Measurements from ENCODE around the gene AKAP13. TPM values are rescaled to one million over a fixed set of nuclear protein-coding genes. Genes with fewer than 3 reads are reported as not detected.
"Not testable (repeated sequence)": the region's sequence is repeated elsewhere in the genome, so short reads cannot be mapped to it uniquely, and the experiment has no call there.

Gene AKAP13
- polyA plus RNA-seq, 4 donors: 39.4 to 71.6 (median 58.5) TPM

DNA sequence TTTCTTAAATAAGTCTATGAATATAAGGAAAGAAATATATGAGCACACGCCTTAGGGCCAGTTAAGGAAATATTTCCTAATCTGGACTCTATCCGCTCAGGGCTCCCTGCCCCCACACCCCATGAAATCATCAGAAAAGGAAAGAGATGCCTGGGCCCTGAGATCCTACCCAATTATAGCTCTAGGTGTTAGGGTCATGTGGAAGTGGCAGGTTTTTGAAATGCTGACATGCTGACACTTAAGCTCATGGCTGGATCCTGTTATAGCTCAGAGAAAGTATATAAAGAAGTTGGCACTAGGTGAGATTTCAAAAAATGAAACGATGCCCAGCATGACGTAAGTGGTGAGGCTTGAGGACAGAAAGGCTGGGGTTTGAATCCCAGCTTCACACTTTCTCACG lies 43.5 kb upstream of the AKAP13 start:
- DNase-seq: peak in 1 of 2 donors; percentile 23
- H3K36me3 ChIP-seq (ENCODE audit: control insufficient read depth in 3 of 3, insufficient read depth in 2 of 3, low read depth in 1 of 3, low read length in 3 of 3): no peaks in the 10 kb centered on the region
- H3K4me1 ChIP-seq (ENCODE audit: control insufficient read depth in 3 of 3, insufficient read depth in 2 of 3, low read depth in 1 of 3, low read length in 2 of 3): peaks cover 0 to 6% (median 2%) of the 10 kb centered on the region in 3 donors
- H3K27me3 ChIP-seq (ENCODE audit: control insufficient read depth in 3 of 3, insufficient read depth in 3 of 3, low read length in 3 of 3): no peaks in the 10 kb centered on the region
- FAIRE-seq: no peak
- WGBS, 3 donors: 71 to 73% (median 73%) methylated on average over 5 of the region's 5 CpGs
- H3K9me3 ChIP-seq (ENCODE audit: control insufficient read depth in 2 of 2, insufficient read depth in 1 of 2, low read depth in 1 of 2, low read length in 1 of 2): no peaks in the 10 kb centered on the region
- H3K4me3 ChIP-seq (ENCODE audit: low read depth in 1 of 3, low read length in 3 of 3): no peak overlapping the region
- no peak overlapping the region for H3K27ac ChIP-seq (ENCODE audit: low read depth in 1 of 3, low read length in 2 of 3)

DNA sequence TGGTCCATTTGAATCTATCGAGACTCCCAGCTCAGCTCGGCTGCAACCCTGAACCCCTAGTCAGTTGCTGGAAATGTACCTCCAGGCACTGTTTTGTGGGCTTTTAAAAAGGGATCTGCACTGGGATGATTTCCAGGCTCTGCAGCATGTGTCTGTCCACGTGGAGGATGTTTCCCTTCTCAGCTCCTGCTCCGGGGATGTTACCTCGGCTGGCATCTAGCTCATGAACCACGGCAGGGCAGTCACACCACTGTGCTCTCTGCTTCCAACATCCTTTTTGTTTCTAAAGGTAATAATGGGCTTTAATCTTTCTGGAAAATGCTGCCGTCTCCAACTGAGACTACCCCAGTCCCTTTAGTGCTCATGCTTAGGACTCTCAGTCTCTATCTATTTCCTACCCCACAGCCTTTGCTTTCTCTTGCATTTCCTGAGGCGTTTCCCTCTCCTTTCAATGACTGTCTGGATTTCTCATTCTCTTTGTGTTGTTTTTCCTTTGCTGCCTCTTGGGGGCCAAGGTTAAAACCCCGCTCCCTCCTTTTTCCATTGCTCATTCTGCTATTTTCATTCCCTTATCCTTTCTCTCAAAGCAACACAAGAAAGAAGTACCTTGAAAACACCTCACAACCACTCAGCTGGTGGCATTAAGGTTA lies 42.9 kb upstream of the AKAP13 start:
- FAIRE-seq (no peak), DNase-seq (no peak)
- Histone ChIP-seq H3K27ac (ENCODE audit: low read depth in 1 of 3, low read length in 2 of 3) (no peak overlapping the region), H3K36me3 (ENCODE audit: control insufficient read depth in 3 of 3, insufficient read depth in 2 of 3, low read depth in 1 of 3, low read length in 3 of 3) (no peaks in the 10 kb centered on the region), H3K4me1 (ENCODE audit: control insufficient read depth in 3 of 3, insufficient read depth in 2 of 3, low read depth in 1 of 3, low read length in 2 of 3) (peaks cover 0 to 5% (median 2%) of the 10 kb centered on the region in 3 donors), H3K27me3 (ENCODE audit: control insufficient read depth in 3 of 3, insufficient read depth in 3 of 3, low read length in 3 of 3) (no peaks in the 10 kb centered on the region), H3K4me3 (ENCODE audit: low read depth in 1 of 3, low read length in 3 of 3) (no peak overlapping the region), H3K9me3 (ENCODE audit: control insufficient read depth in 2 of 2, insufficient read depth in 1 of 2, low read depth in 1 of 2, low read length in 1 of 2) (no peaks in the 10 kb centered on the region)
- 77 to 94% (median 82%) methylated on average over 9 of the region's 9 CpGs for WGBS, 3 donors

DNA sequence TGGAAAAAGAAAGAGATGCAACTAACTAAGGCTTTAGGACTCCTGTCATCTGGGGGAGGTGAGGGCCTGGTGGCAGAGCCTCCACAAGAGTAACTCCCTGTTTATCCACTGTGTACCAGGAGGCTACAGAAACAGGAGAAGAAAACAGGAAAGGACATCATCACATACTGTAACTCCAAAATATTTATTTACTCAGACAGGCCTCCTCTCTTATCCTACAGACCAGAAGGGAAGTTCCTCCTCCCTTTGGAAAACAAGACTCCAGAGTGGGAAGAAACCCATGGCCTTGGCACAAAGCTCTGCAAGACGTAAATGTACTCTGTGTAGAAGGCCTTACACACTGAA lies 40.1 kb upstream of the AKAP13 start:
- Histone ChIP-seq H3K9me3 (ENCODE audit: control insufficient read depth in 2 of 2, insufficient read depth in 1 of 2, low read depth in 1 of 2, low read length in 1 of 2) (no peaks in the 10 kb centered on the region), H3K4me1 (ENCODE audit: control insufficient read depth in 3 of 3, insufficient read depth in 2 of 3, low read depth in 1 of 3, low read length in 2 of 3) (peaks cover 0 to 10% (median 2%) of the 10 kb centered on the region in 3 donors), H3K27ac (ENCODE audit: low read depth in 1 of 3, low read length in 2 of 3) (no peak overlapping the region), H3K36me3 (ENCODE audit: control insufficient read depth in 3 of 3, insufficient read depth in 2 of 3, low read depth in 1 of 3, low read length in 3 of 3) (no peaks in the 10 kb centered on the region), H3K4me3 (ENCODE audit: low read depth in 1 of 3, low read length in 3 of 3) (no peak overlapping the region), H3K27me3 (ENCODE audit: control insufficient read depth in 3 of 3, insufficient read depth in 3 of 3, low read length in 3 of 3) (no peaks in the 10 kb centered on the region)
- WGBS, 3 donors: 71 to 88% (median 71%) methylated on average over 1 of the region's 1 CpG
- no peak for DNase-seq
- no peak for FAIRE-seq

DNA sequence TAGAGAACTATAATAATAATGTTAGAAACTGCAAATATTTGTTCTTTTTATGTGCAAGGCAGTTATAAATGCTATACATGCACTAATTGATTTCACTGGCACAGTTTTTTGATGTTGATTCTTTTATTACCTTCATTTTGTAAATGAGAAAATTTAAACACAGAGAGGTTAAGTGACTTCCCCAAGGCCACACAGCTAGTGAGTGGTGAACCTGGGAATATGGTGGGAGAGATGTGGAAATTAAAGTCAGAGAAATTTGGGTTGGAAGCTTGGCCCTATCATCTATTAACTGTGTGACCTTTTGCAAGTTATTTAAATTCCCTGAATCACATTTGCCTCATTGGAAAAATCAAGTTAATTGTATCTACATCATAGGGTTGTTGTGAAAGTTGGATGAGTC lies 39.6 kb upstream of the AKAP13 start:
- no peak for FAIRE-seq
- no peaks in the 10 kb centered on the region for H3K36me3 ChIP-seq (ENCODE audit: control insufficient read depth in 3 of 3, insufficient read depth in 2 of 3, low read depth in 1 of 3, low read length in 3 of 3)
- H3K27ac ChIP-seq (ENCODE audit: low read depth in 1 of 3, low read length in 2 of 3): no peak overlapping the region

DNA sequence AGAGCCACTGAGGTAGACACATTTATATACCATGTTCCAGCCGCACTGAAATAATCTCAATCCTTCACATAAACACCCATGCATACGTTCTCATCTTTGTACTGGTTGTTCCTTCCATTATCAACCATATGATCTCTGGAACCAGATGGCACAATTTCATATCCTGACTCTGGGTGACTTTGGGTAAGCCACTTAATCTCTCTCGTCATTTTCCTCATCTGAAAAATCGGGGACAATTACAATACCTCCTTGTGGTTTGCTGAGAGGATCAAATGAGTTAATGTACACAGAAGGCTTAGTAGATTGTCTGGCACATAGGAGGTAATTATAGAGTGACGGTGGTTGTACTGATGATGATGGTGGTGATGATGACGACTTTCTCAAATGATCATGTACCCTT lies 38.2 kb upstream of the AKAP13 start:
- peaks cover 0 to 13% (median 2%) of the 10 kb centered on the region in 3 donors for H3K4me1 ChIP-seq (ENCODE audit: control insufficient read depth in 3 of 3, insufficient read depth in 2 of 3, low read depth in 1 of 3, low read length in 2 of 3)
- H3K27ac ChIP-seq (ENCODE audit: low read depth in 1 of 3, low read length in 2 of 3); H3K4me3 ChIP-seq (ENCODE audit: low read depth in 1 of 3, low read length in 3 of 3); H3K36me3 ChIP-seq (ENCODE audit: control insufficient read depth in 3 of 3, insufficient read depth in 2 of 3, low read depth in 1 of 3, low read length in 3 of 3); H3K9me3 ChIP-seq (ENCODE audit: control insufficient read depth in 2 of 2, insufficient read depth in 1 of 2, low read depth in 1 of 2, low read length in 1 of 2); H3K27me3 ChIP-seq (ENCODE audit: control insufficient read depth in 3 of 3, insufficient read depth in 3 of 3, low read length in 3 of 3); DNase-seq; FAIRE-seq: not testable (repeated sequence)
- WGBS, 3 donors: 79 to 85% (median 82%) methylated on average over 6 of the region's 6 CpGs

More for the DNA sequence above, 39.6 kb upstream of the AKAP13 start:
- no peak for DNase-seq
- Histone ChIP-seq H3K27me3 (ENCODE audit: control insufficient read depth in 3 of 3, insufficient read depth in 3 of 3, low read length in 3 of 3) (no peaks in the 10 kb centered on the region), H3K4me1 (ENCODE audit: control insufficient read depth in 3 of 3, insufficient read depth in 2 of 3, low read depth in 1 of 3, low read length in 2 of 3) (peaks cover 0 to 11% (median 2%) of the 10 kb centered on the region in 3 donors), H3K9me3 (ENCODE audit: control insufficient read depth in 2 of 2, insufficient read depth in 1 of 2, low read depth in 1 of 2, low read length in 1 of 2) (no peaks in the 10 kb centered on the region), H3K4me3 (ENCODE audit: low read depth in 1 of 3, low read length in 3 of 3) (no peak overlapping the region)

DNA sequence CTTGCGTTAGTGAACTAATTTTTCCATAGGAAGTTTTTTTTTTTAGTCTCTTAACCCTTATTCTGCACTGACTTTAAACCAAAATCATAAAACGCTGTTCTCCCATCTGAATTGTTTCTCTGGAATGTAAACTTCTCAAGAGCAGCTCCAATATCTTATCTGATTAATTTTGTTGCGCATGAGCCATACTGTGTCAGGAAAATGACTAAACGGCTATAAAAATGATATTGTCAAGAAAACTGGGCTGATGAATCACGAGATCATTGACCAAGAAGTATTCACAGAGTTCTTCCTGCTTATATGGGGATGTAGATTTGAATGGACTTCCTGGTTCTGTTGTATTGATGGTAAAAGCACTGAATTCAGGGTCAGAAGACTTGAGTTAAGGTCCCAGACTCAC lies 37.0 kb upstream of the AKAP13 start:
- 16 to 29% (median 29%) methylated on average over 5 of the region's 5 CpGs for WGBS, 3 donors
- not testable (repeated sequence) for H3K4me3 ChIP-seq (ENCODE audit: low read depth in 1 of 3, low read length in 3 of 3); FAIRE-seq; H3K36me3 ChIP-seq (ENCODE audit: control insufficient read depth in 3 of 3, insufficient read depth in 2 of 3, low read depth in 1 of 3, low read length in 3 of 3); H3K27me3 ChIP-seq (ENCODE audit: control insufficient read depth in 3 of 3, insufficient read depth in 3 of 3, low read length in 3 of 3); H3K9me3 ChIP-seq (ENCODE audit: control insufficient read depth in 2 of 2, insufficient read depth in 1 of 2, low read depth in 1 of 2, low read length in 1 of 2)
- peak overlapping the region in 2 of 3 donors; percentile 24 to 68 for H3K27ac ChIP-seq (ENCODE audit: low read depth in 1 of 3, low read length in 2 of 3)
- DNase-seq: peak; percentile 74 to 93
- peaks cover 0 to 19% (median 2%) of the 10 kb centered on the region in 3 donors for H3K4me1 ChIP-seq (ENCODE audit: control insufficient read depth in 3 of 3, insufficient read depth in 2 of 3, low read depth in 1 of 3, low read length in 2 of 3)

DNA sequence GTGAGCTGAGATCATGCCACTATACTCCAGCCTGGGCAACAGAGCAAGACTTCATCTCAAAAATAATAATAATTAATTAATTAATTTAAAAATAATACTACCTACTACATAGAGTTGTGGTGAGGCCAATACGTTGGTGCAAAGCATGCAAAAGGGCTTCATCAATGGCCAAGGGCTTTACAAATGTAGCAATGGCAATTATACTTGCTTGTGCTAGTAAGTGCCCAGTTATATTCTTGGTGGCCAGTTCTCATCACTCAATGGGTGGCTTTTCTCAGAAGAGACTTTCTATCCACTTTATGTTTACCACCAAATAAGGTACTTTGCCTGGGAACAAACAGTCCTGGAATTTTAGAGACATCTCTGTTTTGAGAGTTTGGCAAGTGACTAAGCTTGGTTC lies 36.2 kb upstream of the AKAP13 start:
- WGBS, 3 donors: 84 to 91% (median 89%) methylated on average over 1 of the region's 1 CpG
- not testable (repeated sequence) for H3K36me3 ChIP-seq (ENCODE audit: control insufficient read depth in 3 of 3, insufficient read depth in 2 of 3, low read depth in 1 of 3, low read length in 3 of 3); H3K27me3 ChIP-seq (ENCODE audit: control insufficient read depth in 3 of 3, insufficient read depth in 3 of 3, low read length in 3 of 3); DNase-seq; H3K4me3 ChIP-seq (ENCODE audit: low read depth in 1 of 3, low read length in 3 of 3); H3K9me3 ChIP-seq (ENCODE audit: control insufficient read depth in 2 of 2, insufficient read depth in 1 of 2, low read depth in 1 of 2, low read length in 1 of 2); FAIRE-seq
- peak overlapping the region in 1 of 3 donors; percentile 8 for H3K27ac ChIP-seq (ENCODE audit: low read depth in 1 of 3, low read length in 2 of 3)
- H3K4me1 ChIP-seq (ENCODE audit: control insufficient read depth in 3 of 3, insufficient read depth in 2 of 3, low read depth in 1 of 3, low read length in 2 of 3): peaks cover 0 to 19% (median 2%) of the 10 kb centered on the region in 3 donors

DNA sequence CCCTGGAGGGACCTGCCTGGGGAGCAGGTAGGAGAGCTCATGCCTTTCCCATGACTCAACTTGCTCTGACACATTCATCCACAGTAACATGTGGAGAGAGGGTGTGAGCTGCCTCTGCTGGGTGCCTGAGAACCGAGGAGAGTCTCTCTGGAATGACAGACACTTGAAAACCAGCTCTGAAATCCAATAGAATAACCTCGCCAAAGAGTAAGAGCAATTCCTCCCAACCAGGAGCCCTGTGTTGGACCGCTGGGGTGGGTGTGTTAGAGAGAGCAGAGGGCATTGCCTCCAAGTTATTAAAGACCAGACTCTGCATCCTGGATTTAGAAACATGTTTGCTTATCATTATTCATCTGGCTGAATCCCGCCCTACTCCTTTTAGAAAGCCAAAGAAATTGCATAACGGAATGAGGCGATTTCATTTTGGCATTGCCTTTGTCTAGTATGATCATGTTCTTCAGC lies 35.7 kb upstream of the AKAP13 start:
- FAIRE-seq; H3K36me3 ChIP-seq (ENCODE audit: control insufficient read depth in 3 of 3, insufficient read depth in 2 of 3, low read depth in 1 of 3, low read length in 3 of 3); H3K9me3 ChIP-seq (ENCODE audit: control insufficient read depth in 2 of 2, insufficient read depth in 1 of 2, low read depth in 1 of 2, low read length in 1 of 2); H3K27me3 ChIP-seq (ENCODE audit: control insufficient read depth in 3 of 3, insufficient read depth in 3 of 3, low read length in 3 of 3); H3K27ac ChIP-seq (ENCODE audit: low read depth in 1 of 3, low read length in 2 of 3); H3K4me3 ChIP-seq (ENCODE audit: low read depth in 1 of 3, low read length in 3 of 3): not testable (repeated sequence)
- WGBS, 3 donors: 66 to 69% (median 68%) methylated on average over 6 of the region's 6 CpGs
- DNase-seq: peak in 1 of 2 donors; percentile 19
- H3K4me1 ChIP-seq (ENCODE audit: control insufficient read depth in 3 of 3, insufficient read depth in 2 of 3, low read depth in 1 of 3, low read length in 2 of 3): peaks cover 0 to 19% (median 2%) of the 10 kb centered on the region in 3 donors
